GM12878 (cell line): ENCODE data around the gene PINK1. TPM values are rescaled to one million over a fixed set of nuclear protein-coding genes. Genes with fewer than 3 reads are reported as not detected.

Experiments
- ATAC-seq: fragments of 200-7000 bp; cut with Tn5 transposase; 3 replicates; pipeline ENCODE4 v1.9.1; 2020; ENCODE audit warnings: mild to moderate bottlenecking, moderate library complexity
- BruUV-seq: library from RNA; stranded (reverse); fragments of 400-500 nt; replicated peaks from 2 replicates; lab custom pipeline; 2021; lab: Mats Ljungman, UMichigan
- CTCF ChIA-PET: fragments of 300-600 bp; sonication (Branson Sonifier 250); formaldehyde crosslinking; extraction: SDS; loops from one replicate; lab custom pipeline; 2021; ENCODE audit warnings: inconsistent platforms; lab: Yijun Ruan, JAX
- POLR2A ChIA-PET: fragments of 350-600 bp; formaldehyde crosslinking; extraction: SDS; loops from one replicate; lab custom pipeline; 2021; ENCODE audit warnings: inconsistent platforms; lab: Charles Lee
- RAD21 ChIA-PET: fragments of 300-600 bp; sonication (Branson Sonifier 250); formaldehyde crosslinking; loops from one replicate; lab custom pipeline; 2023; ENCODE audit warnings: antibody characterized with exemption; ENCODE audit not compliant: unreplicated experiment; lab: Charles Lee
- SMC1A ChIA-PET: fragments of 300-600 bp; sonication (Branson Sonifier 250); formaldehyde crosslinking; loops from one replicate; lab custom pipeline; 2023; ENCODE audit not compliant: unreplicated experiment, uncharacterized antibody; lab: Charles Lee
- DNase-seq: peaks from one replicate; pipeline ENCODE4 v3.0.0-alpha.2; 2011; ENCODE audit warnings: low read depth, low spot score
- FAIRE-seq: peaks from 3 replicates; lab custom pipeline; 2011; peaks lifted over from hg19 to GRCh38; lab: Jason Lieb, UNC
- H2AFZ ChIP-seq: 2 replicates; pipeline ENCODE4 v1.6.0; 2011; ENCODE audit warnings: low read depth, low read length, control low read depth; ENCODE audit not compliant: control insufficient read depth
- H3K27ac ChIP-seq: 2 replicates; pipeline ENCODE4 v1.5.1; 2011; ENCODE audit warnings: control low read depth; ENCODE audit not compliant: control insufficient read depth, insufficient read depth
- H3K27me3 ChIP-seq, 2 experiments: replicated peaks in 1 of 2; 2 replicates each; pipeline versions ENCODE4 v1.6.0 to v1.6.1; 2011; ENCODE audit warnings: low read length in 1 of 2; ENCODE audit not compliant: control insufficient read depth in 2 of 2, insufficient read depth in 2 of 2
- H3K36me3 ChIP-seq, 2 experiments: 2 replicates each; pipeline ENCODE4 v1.5.1; 2011; ENCODE audit warnings: low read length in 1 of 2; ENCODE audit not compliant: control insufficient read depth in 2 of 2, insufficient read depth in 2 of 2
- H3K4me1 ChIP-seq: 2 replicates; pipeline ENCODE4 v1.6.1; 2011; ENCODE audit warnings: mild to moderate bottlenecking, low read length, moderate library complexity, mixed read lengths; ENCODE audit not compliant: control insufficient read depth, insufficient read depth
- H3K4me2 ChIP-seq: 2 replicates; pipeline ENCODE4 v1.6.0; 2011; ENCODE audit warnings: control low read depth; ENCODE audit not compliant: control insufficient read depth, insufficient read depth
- H3K4me3 ChIP-seq: fragments of 200-600 bp; sonication (generic); 2 replicates; pipeline ENCODE4 v1.5.1; 2016
- H3K79me2 ChIP-seq: 2 replicates; pipeline ENCODE4 v1.6.0; 2011; ENCODE audit warnings: low read length; ENCODE audit not compliant: control insufficient read depth, insufficient read depth
- H3K9ac ChIP-seq: 2 replicates; pipeline ENCODE4 v1.8.0; 2011; ENCODE audit warnings: low read length, control low read depth, mixed read lengths; ENCODE audit not compliant: control insufficient read depth, insufficient read depth
- H3K9me3 ChIP-seq: replicated peaks from 3 replicates; pipeline ENCODE4 v1.5.1; 2011; ENCODE audit warnings: mild to moderate bottlenecking, low read length; ENCODE audit not compliant: control insufficient read depth, insufficient read depth
- H4K20me1 ChIP-seq: 2 replicates; pipeline ENCODE4 v1.6.0; 2011; ENCODE audit not compliant: control insufficient read depth, insufficient read depth
- ATF7 ChIP-seq: fragments of 450-650 bp; IDR thresholded peaks from 2 replicates; pipeline ENCODE4 v1.6.1; 2016; ENCODE audit warnings: low read depth, mild to moderate bottlenecking
- BRCA1 ChIP-seq: IDR thresholded peaks from 2 replicates; pipeline ENCODE4 v1.6.1; 2011; ENCODE audit warnings: low read depth, low read length, improper control_type of control experiment
- CBFB ChIP-seq: IDR thresholded peaks from 2 replicates; pipeline ENCODE4 v1.6.1; 2016; ENCODE audit warnings: antibody characterized with exemption, low read depth
- CREB1 ChIP-seq: IDR thresholded peaks from 2 replicates; pipeline ENCODE4 v1.6.1; 2012; ENCODE audit warnings: low read depth, mild to moderate bottlenecking, inconsistent platforms
- E4F1 ChIP-seq: fragments of 450-650 bp; IDR thresholded peaks from 2 replicates; pipeline ENCODE4 v1.6.1; 2018; ENCODE audit warnings: borderline replicate concordance, mild to moderate bottlenecking; ENCODE audit not compliant: partially characterized antibody
- GABPA ChIP-seq: IDR thresholded peaks from 2 replicates; pipeline ENCODE4 v1.6.1; 2014; ENCODE audit warnings: antibody characterized with exemption, low read depth, mild to moderate bottlenecking, inconsistent platforms
- KAT2A ChIP-seq: conservative IDR thresholded peaks from 2 replicates; pipeline ENCODE4 v1.6.1; 2011; ENCODE audit warnings: low read depth, low read length; ENCODE audit not compliant: control insufficient read depth
- KDM1A ChIP-seq: fragments of 200-600 bp; sonication (generic); IDR thresholded peaks from 2 replicates; pipeline ENCODE4 v1.6.1; 2016; ENCODE audit warnings: borderline replicate concordance
- NFYB ChIP-seq: IDR thresholded peaks from 2 replicates; pipeline ENCODE4 v1.6.1; 2011; ENCODE audit warnings: low read depth, mild to moderate bottlenecking, low read length, improper control_type of control experiment, moderate library complexity; ENCODE audit not compliant: insufficient read depth
- SMARCA5 ChIP-seq: fragments of 450-650 bp; IDR thresholded peaks from 2 replicates; pipeline ENCODE4 v1.6.1; 2017; ENCODE audit warnings: mild to moderate bottlenecking
- WGBS: methylation state at CpG from one replicate; pipeline ENCODE4 v1.1.6; 2016; ENCODE audit warnings: low lambda C conversion rate; ENCODE audit not compliant: insufficient replicate concordance, insufficient coverage; ENCODE audit errors: missing lambda C conversion rate; 5-methylcytosine and 5-hydroxymethylcytosine counted together
- in situ Hi-C: fragments of 300-500 bp; cut with MboI; formaldehyde crosslinking; loops from 9 replicates; pipeline ENCODE4 v1.14.3; 2018; ENCODE audit warnings: mixed read lengths
- intact Hi-C: fragments of 100-400 bp; cut with micrococcal nuclease; formaldehyde crosslinking; loops from one replicate; pipeline ENCODE4 v1.14.2; 2022; ENCODE audit not compliant: unreplicated experiment
- polyA plus RNA-seq, 11 experiments: library from polyadenylated mRNA; depleted of rRNA in 4 of 11; unstranded in 6 of 11; stranded (reverse) in 5 of 11; fragments of >200 nt; fragmentation: Nextera tagmentation in 4 of 11; fragmentation: Illumina TruSeq in 1 of 11; extraction: Ambion mirVana in 4 of 11; extraction: Trizol in 1 of 11; gene quantifications; 1 replicate in 1 of 11; 2 replicates in 10 of 11; pipeline versions ENCODE4 v1.2.1 to v1.2.3, GENCODE V29; 2011 to 2016; ENCODE audit warnings: inconsistent platforms in 2 of 11, missing spikeins in 2 of 11, low read depth in 1 of 11
- total RNA-seq, 4 experiments: library from RNA; depleted of rRNA in 3 of 4; stranded (reverse); fragments of >200 nt in 3 of 4; fragmentation: Illumina TruSeq in 1 of 4; extraction: Trizol in 1 of 4; gene quantifications; 2 replicates each; pipeline versions ENCODE4 v1.2.1 to v1.2.3, GENCODE V29; 2013 to 2021
- TF ChIP-seq, protein P1 (sequence below): fragments of 150-350 bp; IDR thresholded peaks from 2 replicates; pipeline ENCODE4 v1.6.1; 2014; ENCODE audit warnings: mild to moderate bottlenecking, low read depth, low read length

The PINK1 gene
- total and polyA plus RNA-seq, 10 of the 15 experiments (the other 5 are each of a cell fraction or from before 2014, with no cell fraction given): 0.42 to 4.4 (median 1.9) TPM; not detected in 1

- ATAC-seq: no peak
- no peaks in the 10 kb centered on the region for H3K27me3 ChIP-seq
- RAD21 ChIA-PET: no interaction called here
Observed at GRCh38 chr1:20601129-20601825, 32.0 kb upstream of the PINK1 start.

GRCh38 chr1:20602851-20603450, 30.3 kb upstream of the PINK1 start:
- Histone ChIP-seq H3K9me3 (no peaks in the 10 kb centered on the region; the same call in 2 of the 3 replicates), H4K20me1 (no peaks in the 10 kb centered on the region), H3K4me2 (no peak overlapping the region), H3K27ac (no peak overlapping the region), H3K79me2 (no peaks in the 10 kb centered on the region), H2AFZ (no peak overlapping the region), H3K36me3 (no peaks in the 10 kb centered on the region), H3K27me3 (no peaks in the 10 kb centered on the region), H3K9ac (no peak overlapping the region), H3K4me3 (no peak overlapping the region), H3K4me1 (no peaks in the 10 kb centered on the region)
- CTCF ChIA-PET: interaction anchor here (0.7 kb wide), 1 partner anchor 10 kb away, joined by 3 read pairs; no protein-coding TSS in a partner anchor
- DNase-seq (no peak), ATAC-seq (no peak), FAIRE-seq (no peak)
- SMC1A ChIA-PET: no interaction called here
- RAD21 ChIA-PET: no interaction called here
- in situ Hi-C loops (no loop called here), intact Hi-C loops (no loop called here)
- POLR2A ChIA-PET: no interaction called here
- no TSS peak for BruUV-seq
- 46% methylated on average over 4 of the region's 4 CpGs for WGBS
- TF ChIP-seq BRCA1 (no peak), SMARCA5 (no peak), ATF7 (no peak), CREB1 (no peak), NFYB (no peak), CBFB (no peak), KAT2A (no peak), KDM1A (no peak), E4F1 (no peak)
- TF ChIP-seq, protein P1, sequence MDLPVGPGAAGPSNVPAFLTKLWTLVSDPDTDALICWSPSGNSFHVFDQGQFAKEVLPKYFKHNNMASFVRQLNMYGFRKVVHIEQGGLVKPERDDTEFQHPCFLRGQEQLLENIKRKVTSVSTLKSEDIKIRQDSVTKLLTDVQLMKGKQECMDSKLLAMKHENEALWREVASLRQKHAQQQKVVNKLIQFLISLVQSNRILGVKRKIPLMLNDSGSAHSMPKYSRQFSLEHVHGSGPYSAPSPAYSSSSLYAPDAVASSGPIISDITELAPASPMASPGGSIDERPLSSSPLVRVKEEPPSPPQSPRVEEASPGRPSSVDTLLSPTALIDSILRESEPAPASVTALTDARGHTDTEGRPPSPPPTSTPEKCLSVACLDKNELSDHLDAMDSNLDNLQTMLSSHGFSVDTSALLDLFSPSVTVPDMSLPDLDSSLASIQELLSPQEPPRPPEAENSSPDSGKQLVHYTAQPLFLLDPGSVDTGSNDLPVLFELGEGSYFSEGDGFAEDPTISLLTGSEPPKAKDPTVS: no peak

More at GRCh38 chr1:20601129-20601825, 32.0 kb upstream of the PINK1 start:
- Histone ChIP-seq H3K4me2 (no peak overlapping the region), H3K4me3 (no peak overlapping the region), H4K20me1 (no peaks in the 10 kb centered on the region), H3K9me3 (no peaks in the 10 kb centered on the region; the same call in 2 of the 3 replicates), H3K4me1 (no peaks in the 10 kb centered on the region)
- in situ Hi-C loops: no loop called here
- FAIRE-seq (no peak), DNase-seq (no peak)
- intact Hi-C loops: no loop called here
- CTCF ChIA-PET: interaction anchor here (1.2 kb wide), 1 partner anchor 21 kb away, joined by 3 read pairs; no protein-coding TSS in a partner anchor
- POLR2A ChIA-PET: no interaction called here
- 26% methylated on average over 5 of the region's 5 CpGs for WGBS
- no peak for TF ChIP-seq GABPA
- no peak for TF ChIP-seq KAT2A
- TF ChIP-seq, all 136 proteins: peak for 0
- SMC1A ChIA-PET: no interaction called here
- Histone ChIP-seq H2AFZ (no peak overlapping the region; the same call in 1 of the 2 replicates), H3K79me2 (no peaks in the 10 kb centered on the region), H3K9ac (no peak overlapping the region), H3K36me3 (no peaks in the 10 kb centered on the region), H3K27ac (no peak overlapping the region)
- no TSS peak for BruUV-seq
